NCI-H2029 treated with DMSO at 0.1 percent for 48 hours (cell line): ENCODE data around the gene ARAF.

Source experiments
- DNase-seq: peaks from one replicate; lab custom pipeline; 2025; lab: John Stamatoyannopoulos, UW

ARAF gene

GRCh38 chrX:47564438-47565085, 3.6 kb downstream of the ARAF start:
- DNase-seq: no peak

- DNase-seq: no peak
Observed at GRCh38 chrX:47566841-47567240, 5.8 kb downstream of the ARAF start.

DNA sequence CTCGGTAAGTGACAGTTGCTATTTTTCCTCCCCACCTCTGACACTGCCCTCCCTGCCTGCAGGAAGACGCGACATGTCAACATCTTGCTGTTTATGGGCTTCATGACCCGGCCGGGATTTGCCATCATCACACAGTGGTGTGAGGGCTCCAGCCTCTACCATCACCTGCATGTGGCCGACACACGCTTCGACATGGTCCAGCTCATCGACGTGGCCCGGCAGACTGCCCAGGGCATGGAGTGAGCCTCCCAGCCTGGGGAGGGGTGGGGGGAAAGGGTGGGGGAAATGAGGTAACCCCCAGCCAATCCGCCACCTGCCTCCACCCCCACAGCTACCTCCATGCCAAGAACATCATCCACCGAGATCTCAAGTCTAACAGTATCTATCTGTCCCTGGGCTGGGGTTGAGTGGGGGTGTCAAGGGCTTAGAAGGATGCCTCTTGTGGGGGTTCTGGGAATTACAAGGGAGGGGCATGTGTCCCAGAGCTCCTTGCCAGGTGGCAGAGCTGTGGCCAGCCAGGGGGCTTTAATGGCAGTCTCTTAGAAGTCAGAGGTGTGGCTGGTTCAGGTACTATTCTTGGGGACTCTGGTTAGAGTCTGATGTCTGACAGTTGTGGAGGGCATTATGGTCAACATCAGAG, 7.8 kb downstream of the ARAF start:
- no peak for DNase-seq

- no peak for DNase-seq
Observed at GRCh38 chrX:47570794-47571193, 9.8 kb downstream of the ARAF start.

DNA sequence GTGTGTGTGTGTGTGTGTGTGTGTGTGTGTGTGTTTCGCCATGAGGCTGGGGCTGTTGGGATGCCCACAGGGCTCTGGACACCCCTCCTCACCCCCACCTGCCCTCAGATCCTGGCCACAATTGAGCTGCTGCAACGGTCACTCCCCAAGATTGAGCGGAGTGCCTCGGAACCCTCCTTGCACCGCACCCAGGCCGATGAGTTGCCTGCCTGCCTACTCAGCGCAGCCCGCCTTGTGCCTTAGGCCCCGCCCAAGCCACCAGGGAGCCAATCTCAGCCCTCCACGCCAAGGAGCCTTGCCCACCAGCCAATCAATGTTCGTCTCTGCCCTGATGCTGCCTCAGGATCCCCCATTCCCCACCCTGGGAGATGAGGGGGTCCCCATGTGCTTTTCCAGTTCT, 10.2 kb downstream of the ARAF start:
- DNase-seq: no peak

DNA sequence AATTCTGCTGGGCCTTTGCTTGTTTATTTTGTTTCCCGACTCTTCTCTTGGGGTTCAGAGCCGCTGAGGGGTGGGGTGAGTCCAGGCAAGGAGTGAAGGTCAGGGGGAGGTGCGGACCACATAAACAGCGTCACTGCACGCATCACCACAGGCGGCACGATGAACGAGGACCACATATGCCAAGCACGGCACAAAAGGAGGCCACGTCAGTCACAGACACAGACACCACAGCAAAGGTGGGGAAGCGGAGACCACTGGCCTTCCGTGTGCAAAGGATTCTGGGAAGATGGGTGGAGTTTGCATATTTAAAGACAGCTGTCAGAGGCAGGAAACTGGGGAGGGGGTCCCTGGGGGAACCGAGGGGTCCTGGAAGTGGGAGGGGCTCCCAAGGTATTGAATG, 10.9 kb downstream of the ARAF start:
- no peak for DNase-seq

DNA sequence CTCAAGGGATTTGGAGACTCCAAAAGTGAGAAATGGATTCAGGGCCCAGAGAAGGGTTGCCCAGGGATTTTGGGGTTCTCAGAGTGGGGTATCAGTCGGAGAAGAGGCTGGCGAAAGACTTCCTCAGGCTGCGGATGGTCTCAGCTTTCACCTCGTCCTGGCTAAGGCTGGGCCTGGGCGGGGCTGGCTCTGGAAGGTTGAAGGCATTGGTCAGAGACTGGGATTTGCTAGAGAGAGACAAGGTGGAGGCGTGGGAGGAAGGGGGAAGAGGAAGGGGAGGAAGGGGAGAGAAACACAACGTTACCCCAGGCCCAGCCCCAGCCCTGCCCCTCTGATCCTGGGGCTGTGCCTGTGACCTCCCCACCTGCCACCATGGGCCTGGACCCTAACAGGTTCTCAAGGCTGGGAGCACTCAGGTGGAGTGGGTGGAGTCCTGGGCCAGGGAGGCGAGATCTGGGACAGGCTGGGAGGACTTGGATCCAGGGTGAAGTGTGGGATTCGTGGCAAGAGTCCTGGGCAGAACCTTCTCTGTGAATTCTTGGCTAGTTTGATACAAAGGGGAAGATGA, 11.9 kb downstream of the ARAF start:
- DNase-seq: no peak

- DNase-seq: no peak
Observed at GRCh38 chrX:47573341-47574075, 12.5 kb downstream of the ARAF start.

GRCh38 chrX:47574076-47574546, 13.1 kb downstream of the ARAF start:
- DNase-seq: no peak

GRCh38 chrX:47574547-47575301, 13.7 kb downstream of the ARAF start:
- DNase-seq: no peak

DNA sequence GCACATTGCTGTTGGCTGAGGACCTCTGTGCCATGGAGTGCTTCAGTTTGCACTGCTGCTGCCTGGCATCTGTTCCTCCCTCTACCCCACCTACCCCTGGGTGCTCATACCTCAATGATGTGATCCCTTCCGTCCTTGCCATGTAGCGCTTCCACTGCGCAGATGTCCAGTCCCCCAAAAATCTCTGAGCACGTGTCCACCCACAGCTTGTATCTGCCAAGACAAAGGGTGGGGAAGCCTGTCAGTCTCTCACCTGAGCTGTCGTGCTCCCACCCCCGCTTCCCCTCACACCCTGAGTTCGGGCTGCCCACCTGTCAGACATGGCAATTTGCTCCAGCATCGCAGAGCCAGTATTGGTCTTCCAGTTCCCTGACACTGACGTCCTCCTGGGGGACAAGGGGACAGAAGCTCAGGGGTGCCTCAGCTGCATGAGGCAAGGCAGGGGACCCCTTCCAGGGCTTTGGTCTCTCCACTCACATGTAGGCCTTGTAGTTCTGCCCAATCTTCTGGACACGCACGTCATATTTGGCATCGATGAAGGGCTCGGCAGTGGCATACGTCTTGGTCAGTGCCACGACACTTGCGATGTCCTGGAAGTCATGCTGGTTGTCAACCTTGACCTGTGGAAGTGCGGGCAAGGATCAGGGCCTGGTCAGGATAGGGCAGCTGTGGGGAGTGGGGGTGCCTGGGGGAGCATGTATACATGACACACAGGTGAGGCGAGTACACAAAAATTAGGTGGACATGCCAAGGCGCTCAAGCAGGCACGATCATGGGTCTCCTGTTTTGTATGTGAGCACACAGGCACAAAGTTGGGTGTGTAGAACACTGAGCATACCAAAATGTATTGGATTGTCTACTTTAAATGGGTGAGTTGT, 15.3 kb downstream of the ARAF start:
- DNase-seq: no peak

DNA sequence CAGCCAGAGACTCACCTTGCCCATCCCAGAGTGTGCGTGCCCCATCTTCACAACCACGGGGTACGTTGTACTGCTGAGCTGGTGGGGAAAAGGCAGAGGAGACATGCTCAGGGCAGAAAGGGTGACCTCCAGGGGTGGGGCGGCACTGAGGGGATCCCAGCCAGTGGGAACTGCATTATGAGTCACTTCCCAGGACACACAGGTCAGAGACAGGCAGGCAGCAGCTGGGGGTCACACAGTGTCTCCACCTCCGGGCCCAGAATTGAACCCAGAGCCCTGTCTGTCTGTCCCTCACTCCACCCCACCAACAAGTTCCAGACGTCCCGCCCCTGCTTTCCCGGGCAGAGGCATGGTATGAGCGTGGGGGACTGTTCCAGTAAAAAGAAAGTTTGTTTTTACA, 16.4 kb downstream of the ARAF start:
- no peak for DNase-seq

DNA sequence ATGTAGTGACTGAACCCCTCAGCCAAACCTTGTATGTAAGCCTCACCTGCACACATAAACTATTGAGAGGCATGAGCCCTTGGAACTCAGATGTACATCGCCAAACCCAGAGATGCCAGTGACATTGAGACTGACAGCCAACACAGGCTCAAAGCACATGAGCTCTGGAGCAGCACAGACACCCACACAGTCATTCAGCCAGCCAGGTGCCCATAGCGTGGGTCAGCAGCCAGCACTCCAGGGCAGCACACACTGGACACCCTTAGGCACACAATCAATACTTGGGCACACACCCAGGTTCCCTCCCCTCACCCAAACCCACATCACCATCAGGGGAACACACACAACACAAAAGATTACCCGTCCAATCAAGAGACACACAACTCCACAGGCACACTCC, 16.9 kb downstream of the ARAF start:
- DNase-seq: no peak

- no peak for DNase-seq
Observed at GRCh38 chrX:47578692-47579091, 17.7 kb downstream of the ARAF start.

DNA sequence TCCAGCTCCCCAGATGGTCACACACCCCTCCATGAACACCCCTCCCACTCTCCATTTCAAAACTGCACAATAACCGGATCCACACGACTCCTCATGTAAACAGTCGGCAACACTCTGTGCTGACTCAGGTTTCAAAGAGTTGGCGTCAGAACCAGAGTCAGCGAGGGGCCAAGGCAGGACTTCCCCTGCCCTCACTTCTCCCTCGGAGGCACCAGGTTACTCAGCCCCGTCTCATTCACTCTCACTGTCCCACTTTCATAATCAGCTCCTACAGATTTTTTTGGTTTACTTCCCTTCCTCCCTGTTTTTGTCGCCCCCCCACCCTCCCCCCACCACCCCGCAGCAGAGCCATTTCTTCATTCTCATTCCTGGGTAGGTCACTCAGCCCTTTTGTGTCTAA, 18.5 kb downstream of the ARAF start:
- DNase-seq: no peak

- DNase-seq: peak; percentile 26
Observed at GRCh38 chrX:47581731-47582647, 21.0 kb downstream of the ARAF start, which contains the start of gene TIMP1. Gene TIMP1 (plus strand): TSS chrX:47582436. CDS start chrX:47583416, 980 bp downstream.

GRCh38 chrX:47583240-47583861, 22.3 kb downstream of the ARAF start:
- DNase-seq: no peak

DNA sequence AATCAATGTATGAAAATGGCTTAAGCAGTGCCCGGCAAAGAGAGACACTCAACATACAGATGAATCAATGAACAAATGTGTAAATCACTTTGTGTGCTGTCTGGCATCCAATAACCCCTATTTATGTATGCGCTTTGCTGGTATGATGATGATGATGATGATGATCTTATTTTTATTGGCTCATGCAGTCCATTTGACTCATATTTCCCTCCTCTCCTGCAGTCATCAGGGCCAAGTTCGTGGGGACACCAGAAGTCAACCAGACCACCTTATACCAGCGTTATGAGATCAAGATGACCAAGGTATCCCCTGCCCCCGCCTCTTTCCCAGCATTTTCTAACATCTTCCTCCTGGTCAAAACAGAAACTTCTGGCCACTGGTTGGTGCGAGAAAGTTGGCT, 23.7 kb downstream of the ARAF start:
- no peak for DNase-seq

- no peak for DNase-seq
Observed at GRCh38 chrX:47585273-47585672, 24.3 kb downstream of the ARAF start.
